ENCODE measurements around the gene DZANK1.
"Not testable (repeated sequence)": the region's sequence is repeated elsewhere in the genome, so short reads cannot be mapped to it uniquely, and the experiment has no call there.

DZANK1 gene

DNA sequence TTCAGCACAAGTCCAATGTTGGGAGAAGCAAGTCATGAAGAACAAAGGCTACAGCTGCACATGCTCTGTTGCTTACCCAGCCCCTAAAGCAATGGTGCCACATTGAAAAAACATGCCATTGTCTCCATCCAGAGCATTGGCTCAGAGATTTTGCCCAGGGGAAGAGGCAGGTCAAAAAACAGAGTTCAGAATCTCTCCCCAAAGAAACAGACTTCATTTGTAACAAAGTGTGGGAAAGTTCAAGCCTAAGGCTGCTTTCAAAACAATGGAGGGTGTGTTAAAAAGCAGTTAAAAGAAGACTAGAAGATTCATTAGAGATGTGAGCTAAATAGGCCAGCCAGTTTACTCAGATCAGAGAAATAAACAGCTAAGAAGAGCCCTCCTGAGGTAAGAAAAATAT, 63.6 kb downstream of the DZANK1 start:
- TF ChIP-seq CTCF (IDR thresholded peaks at IDR 0.05; ENCODE audit: low read depth, low read length) = no peak
- DNase-seq (ENCODE audit: low read depth, low spot score) = no peak
- in situ Hi-C loops (cut with HindIII; ENCODE audit: low sequenced_read_pairs) = no loop called here
- H3K4me3 ChIP-seq (ENCODE audit: low read depth, low read length) = no peak overlapping the region

DNA sequence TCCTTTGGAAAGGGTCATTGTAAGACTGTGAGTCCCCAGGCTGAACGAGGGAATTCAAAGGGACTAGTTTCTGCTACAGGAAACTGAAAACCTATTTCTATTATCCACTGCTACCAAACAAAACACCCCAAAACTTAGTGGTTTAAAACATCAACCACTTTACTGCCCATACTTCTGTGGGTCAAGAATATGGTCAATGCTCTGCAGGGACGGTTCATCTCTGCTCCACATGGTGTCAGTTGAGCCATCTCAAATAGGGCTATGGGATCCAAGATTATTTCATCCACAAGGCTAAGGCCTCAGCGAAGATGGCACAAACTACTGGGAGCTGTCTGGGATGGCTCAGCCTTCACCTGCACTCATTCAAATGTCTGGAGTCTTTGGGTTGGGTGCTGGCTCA, 65.5 kb downstream of the DZANK1 start:
- H3K4me3 ChIP-seq (ENCODE audit: low read depth, low read length) = no peak overlapping the region
- no peak for DNase-seq (ENCODE audit: low read depth, low spot score)
- TF ChIP-seq CTCF (IDR thresholded peaks at IDR 0.05; ENCODE audit: low read depth, low read length) = no peak
- in situ Hi-C loops (cut with HindIII; ENCODE audit: low sequenced_read_pairs) = no loop called here

GRCh38 chr20:18400460-18400859, 66.4 kb downstream of the DZANK1 start:
- in situ Hi-C loops (cut with HindIII; ENCODE audit: low sequenced_read_pairs) = no loop called here
- no peak overlapping the region for H3K4me3 ChIP-seq (ENCODE audit: low read depth, low read length)
- no peak for DNase-seq (ENCODE audit: low read depth, low spot score)
- TF ChIP-seq CTCF (IDR thresholded peaks at IDR 0.05; ENCODE audit: low read depth, low read length) = no peak

DNA sequence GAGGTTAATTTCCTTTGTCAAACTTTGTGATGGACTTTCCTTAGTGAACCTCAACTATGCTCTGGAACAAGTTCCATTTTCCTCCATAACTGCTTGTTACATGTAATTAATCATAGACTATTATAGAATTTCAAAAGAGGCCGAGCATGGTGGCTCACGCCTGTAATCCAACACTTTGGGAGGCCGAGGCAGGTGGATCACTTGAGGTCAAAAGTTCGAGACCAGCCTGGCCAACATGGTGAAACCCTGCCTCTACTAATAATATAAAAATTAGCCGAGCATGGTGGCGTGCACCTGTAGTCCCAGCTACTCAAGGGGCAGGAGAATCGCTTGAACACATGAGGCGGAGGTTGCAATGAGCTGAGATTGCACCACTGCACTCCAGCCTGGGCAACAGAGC, 68.1 kb downstream of the DZANK1 start:
- DNase-seq (ENCODE audit: low read depth, low spot score) = not testable (repeated sequence)

DNA sequence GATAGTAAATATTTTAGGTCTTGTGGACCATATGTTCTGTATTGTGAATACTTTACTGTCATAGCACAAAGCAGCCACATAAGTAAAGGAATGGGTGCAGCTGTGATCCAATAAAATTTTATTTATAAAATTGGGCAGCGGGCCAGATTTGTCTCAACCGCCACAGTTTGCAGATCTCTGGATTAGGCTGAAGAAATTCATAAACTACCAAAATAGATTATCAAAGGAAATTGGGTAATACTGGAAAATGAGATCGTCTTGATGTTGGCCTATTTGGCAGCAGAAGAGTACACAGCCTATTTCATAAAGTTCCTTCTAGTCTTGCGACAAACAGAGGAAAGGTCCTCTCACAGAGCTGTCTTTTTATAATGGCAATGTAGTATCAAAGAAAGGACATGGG, 69.8 kb downstream of the DZANK1 start:
- DNase-seq (ENCODE audit: low read depth, low spot score) = no peak
- no peak overlapping the region for H3K4me3 ChIP-seq (ENCODE audit: low read depth, low read length)
- TF ChIP-seq CTCF (IDR thresholded peaks at IDR 0.05; ENCODE audit: low read depth, low read length) = no peak

More for the DNA sequence above, 68.1 kb downstream of the DZANK1 start:
- in situ Hi-C loops (cut with HindIII; ENCODE audit: low sequenced_read_pairs); H3K4me3 ChIP-seq (ENCODE audit: low read depth, low read length): not testable (repeated sequence)

DNA sequence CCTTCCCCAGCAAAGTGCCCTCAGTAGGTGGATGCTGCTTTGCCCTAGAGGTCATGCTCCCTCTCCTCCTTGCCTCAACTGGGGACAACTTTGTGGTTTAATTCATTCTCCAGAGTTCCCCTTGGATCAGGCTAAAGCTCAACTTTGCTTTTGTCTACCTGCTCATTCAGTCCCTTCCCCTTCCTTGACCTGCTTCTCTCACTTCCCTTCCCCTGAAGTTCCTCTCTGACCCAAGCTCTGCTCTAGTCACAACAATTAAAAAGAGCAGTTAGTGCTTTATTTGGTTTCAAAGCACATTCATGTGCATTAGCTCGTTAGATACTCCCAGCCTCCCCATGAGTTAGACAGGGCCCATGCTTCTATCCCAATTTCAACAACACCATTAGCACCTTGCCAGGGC, 71.3 kb downstream of the DZANK1 start:
- no peak overlapping the region for H3K4me3 ChIP-seq (ENCODE audit: low read depth, low read length)
- in situ Hi-C loops (cut with HindIII; ENCODE audit: low sequenced_read_pairs) = no loop called here
- DNase-seq (ENCODE audit: low read depth, low spot score) = no peak
- TF ChIP-seq CTCF (IDR thresholded peaks at IDR 0.05; ENCODE audit: low read depth, low read length) = no peak

More for the DNA sequence above, 69.8 kb downstream of the DZANK1 start:
- in situ Hi-C loops (cut with HindIII; ENCODE audit: low sequenced_read_pairs) = no loop called here

DNA sequence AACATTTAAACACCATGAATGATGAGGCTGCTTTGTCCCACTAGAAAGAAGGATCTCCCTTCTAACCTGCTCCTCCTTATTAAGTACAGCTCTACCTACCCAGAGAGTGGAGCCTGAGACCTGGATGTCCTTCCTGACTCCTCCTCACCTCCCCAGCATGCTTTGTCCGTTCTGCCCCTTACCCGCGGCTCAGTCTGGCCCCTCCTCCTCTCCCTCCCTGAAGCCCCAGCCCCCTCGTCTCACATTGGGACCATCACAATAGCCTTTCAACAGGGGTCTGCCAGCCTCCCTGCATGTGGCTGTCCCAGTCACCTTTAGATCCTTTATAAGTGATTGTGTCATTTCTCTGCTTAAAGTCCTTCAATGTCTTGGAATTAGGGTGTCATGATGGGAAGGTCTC, 72.5 kb downstream of the DZANK1 start:
- no peak for TF ChIP-seq CTCF (IDR thresholded peaks at IDR 0.05; ENCODE audit: low read depth, low read length)
- in situ Hi-C loops (cut with HindIII; ENCODE audit: low sequenced_read_pairs) = no loop called here
- no peak overlapping the region for H3K4me3 ChIP-seq (ENCODE audit: low read depth, low read length)
- no peak for DNase-seq (ENCODE audit: low read depth, low spot score)

All from astrocyte of the spinal cord (primary cell).